ENCODE measurements around the gene RRAS2. TPM values are rescaled to one million over a fixed set of nuclear protein-coding genes. Genes with fewer than 3 reads are reported as not detected.
A peak's percentile ranks its signal among the peaks of the same experiment; 100 is the strongest.
"Not testable (repeated sequence)": the region's sequence is repeated elsewhere in the genome, so short reads cannot be mapped to it uniquely, and the experiment has no call there.

Gene RRAS2
- total RNA-seq, 2 donors from 2014 or later = 19.1 to 26.2 TPM

GRCh38 chr11:14264966-14265365 is 94.0 kb downstream of the RRAS2 start:
- ATAC-seq = no peak
- no peaks in the 10 kb centered on the region for H3K9me3 ChIP-seq (ENCODE audit: control insufficient read depth, low read length, poor library complexity, severe bottlenecking)
- Mint-ChIP-seq H3K27me3 (no peaks in the 10 kb centered on the region), H3K27ac (no peak overlapping the region), H3K36me3 (ENCODE audit: low read depth) (peaks cover 4% of the 10 kb centered on the region), H3K4me3 (no peak overlapping the region), H3K4me1 (peaks cover 2% of the 10 kb centered on the region)
- DNase-seq = no peak

- H3K9me3 ChIP-seq (ENCODE audit: control insufficient read depth, low read length, poor library complexity, severe bottlenecking) = no peaks in the 10 kb centered on the region
- ATAC-seq = no peak
- H3K27me3 Mint-ChIP-seq = no peaks in the 10 kb centered on the region
- no peak for DNase-seq
- peaks cover 2% of the 10 kb centered on the region for H3K4me1 Mint-ChIP-seq
- peaks cover 4% of the 10 kb centered on the region for H3K36me3 Mint-ChIP-seq (ENCODE audit: low read depth)
- no peak overlapping the region for H3K4me3 Mint-ChIP-seq
- no peak overlapping the region for H3K27ac Mint-ChIP-seq
These were observed 96.6 kb downstream of the RRAS2 start for GRCh38 chr11:14262271-14262846.

GRCh38 chr11:14261066-14261465 is 97.9 kb downstream of the RRAS2 start:
- DNase-seq = no peak
- Mint-ChIP-seq H3K36me3 (ENCODE audit: low read depth) (peaks cover 5% of the 10 kb centered on the region), H3K27me3 (no peaks in the 10 kb centered on the region), H3K4me1 (peaks cover 2% of the 10 kb centered on the region), H3K4me3 (no peak overlapping the region), H3K27ac (no peak overlapping the region)
- no peak for ATAC-seq
- no peaks in the 10 kb centered on the region for H3K9me3 ChIP-seq (ENCODE audit: control insufficient read depth, low read length, poor library complexity, severe bottlenecking)

- H3K4me1 Mint-ChIP-seq = peaks cover 2% of the 10 kb centered on the region
- DNase-seq = no peak
- H3K9me3 ChIP-seq (ENCODE audit: control insufficient read depth, low read length, poor library complexity, severe bottlenecking) = no peaks in the 10 kb centered on the region
- no peaks in the 10 kb centered on the region for H3K27me3 Mint-ChIP-seq
- peaks cover 7% of the 10 kb centered on the region for H3K36me3 Mint-ChIP-seq (ENCODE audit: low read depth)
- no peak for ATAC-seq
- no peak overlapping the region for H3K27ac Mint-ChIP-seq
- no peak overlapping the region for H3K4me3 Mint-ChIP-seq
These were observed 99.1 kb downstream of the RRAS2 start for GRCh38 chr11:14259878-14260277.

DNA sequence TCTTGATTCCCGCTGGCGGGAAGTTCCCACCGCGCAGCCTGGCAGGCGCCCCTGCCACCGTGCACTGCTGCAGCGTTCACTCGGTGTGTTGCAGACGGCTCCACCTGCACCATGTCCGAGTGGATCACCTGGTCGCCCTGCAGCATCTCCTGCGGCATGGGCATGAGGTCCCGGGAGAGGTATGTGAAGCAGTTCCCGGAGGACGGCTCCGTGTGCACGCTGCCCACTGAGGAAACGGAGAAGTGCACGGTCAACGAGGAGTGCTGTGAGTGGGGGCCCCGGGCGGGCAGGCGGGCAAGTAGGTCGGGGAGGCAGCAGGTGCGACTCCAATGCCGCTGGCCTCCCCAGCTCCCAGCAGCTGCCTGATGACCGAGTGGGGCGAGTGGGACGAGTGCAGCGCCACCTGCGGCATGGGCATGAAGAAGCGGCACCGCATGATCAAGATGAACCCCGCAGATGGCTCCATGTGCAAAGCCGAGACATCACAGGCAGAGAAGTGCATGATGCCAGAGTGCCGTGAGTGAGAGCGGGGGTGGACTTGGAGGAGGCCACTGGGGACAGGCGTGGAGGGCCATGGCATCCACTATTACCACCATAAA is 99.7 kb downstream of the RRAS2 start:
- no peak for ATAC-seq
- H3K27ac Mint-ChIP-seq = no peak overlapping the region
- no peak for DNase-seq
- H3K4me1 Mint-ChIP-seq = peaks cover 2% of the 10 kb centered on the region
- no peaks in the 10 kb centered on the region for H3K27me3 Mint-ChIP-seq
- no peaks in the 10 kb centered on the region for H3K9me3 ChIP-seq (ENCODE audit: control insufficient read depth, low read length, poor library complexity, severe bottlenecking)
- no peak overlapping the region for H3K4me3 Mint-ChIP-seq
- H3K36me3 Mint-ChIP-seq (ENCODE audit: low read depth) = peaks cover 7% of the 10 kb centered on the region

DNA sequence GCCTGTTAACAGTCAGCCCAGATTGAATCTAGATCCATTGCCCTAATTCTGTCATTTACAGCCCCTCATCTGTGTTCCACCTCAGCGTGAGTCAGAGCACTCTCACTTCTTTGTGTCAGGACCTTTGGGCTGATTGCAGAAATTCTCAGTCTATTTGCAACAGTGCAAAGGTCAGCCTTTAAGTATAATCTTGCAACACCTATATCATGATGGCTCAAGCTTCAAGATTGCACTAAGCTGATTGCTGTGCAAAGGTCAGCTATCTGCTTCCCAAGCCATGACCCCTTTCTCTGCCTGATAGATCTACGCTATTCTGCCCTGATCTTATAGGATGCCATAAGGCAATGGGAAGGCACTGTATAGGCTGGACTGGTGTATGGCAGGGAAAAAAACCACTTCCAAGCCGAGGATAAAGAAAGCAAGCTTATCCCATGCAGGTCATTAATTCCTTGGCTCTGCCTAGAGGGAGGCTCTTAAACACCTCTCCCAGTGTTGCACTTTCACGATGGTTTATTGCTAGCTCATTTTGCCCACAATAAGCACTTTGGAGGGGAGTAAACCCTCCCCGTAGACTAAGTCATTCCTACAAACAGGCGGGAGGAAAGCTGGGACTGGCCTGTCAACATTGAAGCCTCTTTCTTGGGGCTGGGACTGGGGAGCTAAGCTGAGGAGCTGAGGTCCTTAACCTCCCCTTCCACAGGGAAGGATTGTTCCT is 100.6 kb downstream of the RRAS2 start:
- no peaks in the 10 kb centered on the region for H3K27me3 Mint-ChIP-seq
- no peak for DNase-seq
- H3K36me3 Mint-ChIP-seq (ENCODE audit: low read depth) = peaks cover 7% of the 10 kb centered on the region
- H3K4me1 Mint-ChIP-seq = peaks cover 2% of the 10 kb centered on the region
- no peaks in the 10 kb centered on the region for H3K9me3 ChIP-seq (ENCODE audit: control insufficient read depth, low read length, poor library complexity, severe bottlenecking)
- no peak for ATAC-seq
- no peak overlapping the region for H3K4me3 Mint-ChIP-seq
- no peak overlapping the region for H3K27ac Mint-ChIP-seq

- no peak for ATAC-seq
- no peak for DNase-seq
- peaks cover 5% of the 10 kb centered on the region for H3K36me3 Mint-ChIP-seq (ENCODE audit: low read depth)
- no peaks in the 10 kb centered on the region for H3K9me3 ChIP-seq (ENCODE audit: control insufficient read depth, low read length, poor library complexity, severe bottlenecking)
- no peak overlapping the region for H3K4me3 Mint-ChIP-seq
- no peaks in the 10 kb centered on the region for H3K27me3 Mint-ChIP-seq
- H3K4me1 Mint-ChIP-seq = no peaks in the 10 kb centered on the region
- H3K27ac Mint-ChIP-seq = no peak overlapping the region
These were observed 103.8 kb downstream of the RRAS2 start for GRCh38 chr11:14255238-14255534.

- Mint-ChIP-seq H3K27ac (no peak overlapping the region), H3K4me1 (no peaks in the 10 kb centered on the region), H3K36me3 (ENCODE audit: low read depth) (peaks cover 5% of the 10 kb centered on the region), H3K27me3 (no peaks in the 10 kb centered on the region), H3K4me3 (no peak overlapping the region)
- DNase-seq = no peak
- no peak for ATAC-seq
- no peaks in the 10 kb centered on the region for H3K9me3 ChIP-seq (ENCODE audit: control insufficient read depth, low read length, poor library complexity, severe bottlenecking)
These were observed 104.3 kb downstream of the RRAS2 start for GRCh38 chr11:14254533-14255237.

- no peak overlapping the region for H3K4me3 Mint-ChIP-seq
- H3K4me1 Mint-ChIP-seq = peaks cover 6% of the 10 kb centered on the region
- no peaks in the 10 kb centered on the region for H3K9me3 ChIP-seq (ENCODE audit: control insufficient read depth, low read length, poor library complexity, severe bottlenecking)
- no peak for DNase-seq
- no peak for ATAC-seq
- no peak overlapping the region for H3K27ac Mint-ChIP-seq
- H3K36me3 Mint-ChIP-seq (ENCODE audit: low read depth) = peaks cover 5% of the 10 kb centered on the region
- H3K27me3 Mint-ChIP-seq = no peaks in the 10 kb centered on the region
These were observed 105.1 kb downstream of the RRAS2 start for GRCh38 chr11:14253840-14254239.

GRCh38 chr11:14253421-14253820 is 105.6 kb downstream of the RRAS2 start:
- no peak overlapping the region for H3K27ac Mint-ChIP-seq
- ATAC-seq = no peak

GRCh38 chr11:14252501-14252900 is 106.5 kb downstream of the RRAS2 start:
- not testable (repeated sequence) for ATAC-seq; H3K4me3 Mint-ChIP-seq; DNase-seq; H3K36me3 Mint-ChIP-seq (ENCODE audit: low read depth); H3K27ac Mint-ChIP-seq; H3K9me3 ChIP-seq (ENCODE audit: control insufficient read depth, low read length, poor library complexity, severe bottlenecking); H3K27me3 Mint-ChIP-seq
- H3K4me1 Mint-ChIP-seq = peaks cover 18% of the 10 kb centered on the region

More at GRCh38 chr11:14253421-14253820, 105.6 kb downstream of the RRAS2 start:
- Mint-ChIP-seq H3K4me1 (peaks cover 10% of the 10 kb centered on the region), H3K36me3 (ENCODE audit: low read depth) (peaks cover 5% of the 10 kb centered on the region), H3K4me3 (no peak overlapping the region), H3K27me3 (no peaks in the 10 kb centered on the region)
- DNase-seq = no peak
- H3K9me3 ChIP-seq (ENCODE audit: control insufficient read depth, low read length, poor library complexity, severe bottlenecking) = no peaks in the 10 kb centered on the region

DNA sequence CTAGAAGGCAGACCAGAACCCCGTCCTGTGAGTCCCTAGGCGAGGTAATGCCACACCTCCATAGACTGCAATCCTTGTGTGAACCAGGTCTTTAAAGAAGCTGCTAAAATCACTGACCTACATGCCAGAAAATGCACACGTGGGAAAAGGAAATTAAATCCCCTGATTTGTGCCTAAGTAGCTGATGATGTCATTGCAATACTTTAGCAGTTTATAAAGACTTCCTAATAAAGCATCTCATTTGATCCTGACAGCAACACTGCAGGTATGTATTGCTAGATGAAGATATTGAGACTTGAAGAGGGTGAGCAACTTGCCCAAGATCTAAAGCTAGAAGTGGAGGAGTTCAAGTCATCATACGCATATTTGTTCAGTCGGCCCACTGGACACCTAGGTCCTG is 107.2 kb downstream of the RRAS2 start:
- DNase-seq (no peak), ATAC-seq (no peak)
- no peaks in the 10 kb centered on the region for H3K9me3 ChIP-seq (ENCODE audit: control insufficient read depth, low read length, poor library complexity, severe bottlenecking)
- H3K4me1 Mint-ChIP-seq = peaks cover 21% of the 10 kb centered on the region
- H3K27ac Mint-ChIP-seq = no peak overlapping the region
- H3K27me3 Mint-ChIP-seq = no peaks in the 10 kb centered on the region
- no peak overlapping the region for H3K4me3 Mint-ChIP-seq
- peaks cover 2% of the 10 kb centered on the region for H3K36me3 Mint-ChIP-seq (ENCODE audit: low read depth)

- Mint-ChIP-seq H3K27ac (no peak overlapping the region), H3K4me1 (peaks cover 25% of the 10 kb centered on the region)
- DNase-seq = peak; percentile 51 to 65 (median 54)
These were observed 109.6 kb downstream of the RRAS2 start for GRCh38 chr11:14249121-14249963.

More at GRCh38 chr11:14249121-14249963, 109.6 kb downstream of the RRAS2 start:
- ATAC-seq = peak; percentile 74
- no peaks in the 10 kb centered on the region for H3K9me3 ChIP-seq (ENCODE audit: control insufficient read depth, low read length, poor library complexity, severe bottlenecking)
- H3K36me3 Mint-ChIP-seq (ENCODE audit: low read depth) = no peaks in the 10 kb centered on the region
- no peaks in the 10 kb centered on the region for H3K27me3 Mint-ChIP-seq
- peak overlapping the region; percentile 85 for H3K4me3 Mint-ChIP-seq

All from T-helper 17 cell (primary cell).